Right lobe of liver (tissue), 6 donors: ENCODE results near the gene RREB1. TPM values are rescaled to one million over a fixed set of nuclear protein-coding genes. Genes with fewer than 3 reads are reported as not detected.

Experiments
- ATAC-seq, 4 donors: fragments of 200-7000 bp; cut with Tn5 transposase; one replicate each; pipeline ENCODE4 v1.9.1; 2020; ENCODE audit warnings: mild to moderate bottlenecking in 4 of 4, moderate library complexity in 4 of 4
- DNase-seq, 3 donors: peaks; one replicate each; pipeline ENCODE4 v3.0.0-alpha.2; 2020
- H3K27ac ChIP-seq, 3 donors: fragments of 200-600 bp; one replicate each; pipeline ENCODE4 v1.8.0; 2022
- H3K27me3 ChIP-seq, 2 donors: fragments of 200-600 bp; one replicate each; pipeline ENCODE4 v1.8.0; 2022
- H3K36me3 ChIP-seq, 4 donors: fragments of 200-600 bp; sonication (generic) in 1 of 4; one replicate each; pipeline versions ENCODE4 v1.5.1 to v1.8.0; 2017 to 2022; ENCODE audit warnings: control low read depth in 1 of 4
- H3K4me1 ChIP-seq, 4 donors: fragments of 200-600 bp; sonication (generic) in 1 of 4; one replicate each; pipeline versions ENCODE4 v1.5.1 to v1.8.0; 2017 to 2022; ENCODE audit warnings: control low read depth in 1 of 4
- H3K4me3 ChIP-seq, 3 donors: fragments of 200-600 bp; one replicate each; pipeline ENCODE4 v1.8.0; 2022
- H3K9me3 ChIP-seq, 4 donors: fragments of 200-600 bp; sonication (generic) in 1 of 4; one replicate each; pipeline versions ENCODE4 v1.5.1 to v1.8.0; 2017 to 2022; ENCODE audit warnings: control low read depth in 1 of 4
- POLR2A ChIP-seq: fragments of 450-650 bp; IDR thresholded peaks from one replicate; pipeline ENCODE4 v1.6.1; 2017; ENCODE audit warnings: antibody characterized with exemption, mild to moderate bottlenecking
- WGBS: methylation state at CpG from one replicate; pipeline ENCODE4 v1.1.6; 2018; ENCODE audit warnings: low coverage, low lambda C conversion rate; ENCODE audit not compliant: insufficient coverage; ENCODE audit errors: missing lambda C conversion rate; 5-methylcytosine and 5-hydroxymethylcytosine counted together
- intact Hi-C, 2 donors: fragments of 100-400 bp; cut with DNase I; formaldehyde crosslinking; loops; one replicate each; pipeline versions ENCODE4 v1.11.2 to v1.14.1; 2022
- total RNA-seq, 6 experiments: library from RNA; depleted of rRNA in 2 of 6; stranded (reverse); fragments of >200 nt in 2 of 6; fragmentation: NEBNext Ultra II Directional in 3 of 6; extraction: Animal tissue kit (Norgen Biotek cat#: 25700) in 3 of 6; gene quantifications; one replicate each; pipeline versions ENCODE4 v1.1.0 to v1.2.4, GENCODE V29; 2016 to 2023
- TF ChIP-seq, protein P1 (sequence below), 4 donors: fragments of 200-600 bp in 3 of 4; fragments of 450-650 bp in 1 of 4; IDR thresholded peaks; one replicate each; pipeline versions ENCODE4 v1.5.1 to v1.8.0; 2016 to 2022; ENCODE audit warnings: antibody characterized with exemption in 4 of 4, mild to moderate bottlenecking in 2 of 4
- donor health status: DM: no; HTN: yes; CAD: no.
- donor health status: DM: no; HTN: no; CAD: no.
- donor health status: DM: no; HTN: no; CAD: no.
- donor health status: DM: no; HTN: yes; CAD: no.
- donor health status: DM: no; HTN: yes; CAD: no.

The RREB1 gene
- total RNA-seq, 6 experiments from 2014 or later, result 28.7 to 46.3 (median 39.6) TPM

DNA sequence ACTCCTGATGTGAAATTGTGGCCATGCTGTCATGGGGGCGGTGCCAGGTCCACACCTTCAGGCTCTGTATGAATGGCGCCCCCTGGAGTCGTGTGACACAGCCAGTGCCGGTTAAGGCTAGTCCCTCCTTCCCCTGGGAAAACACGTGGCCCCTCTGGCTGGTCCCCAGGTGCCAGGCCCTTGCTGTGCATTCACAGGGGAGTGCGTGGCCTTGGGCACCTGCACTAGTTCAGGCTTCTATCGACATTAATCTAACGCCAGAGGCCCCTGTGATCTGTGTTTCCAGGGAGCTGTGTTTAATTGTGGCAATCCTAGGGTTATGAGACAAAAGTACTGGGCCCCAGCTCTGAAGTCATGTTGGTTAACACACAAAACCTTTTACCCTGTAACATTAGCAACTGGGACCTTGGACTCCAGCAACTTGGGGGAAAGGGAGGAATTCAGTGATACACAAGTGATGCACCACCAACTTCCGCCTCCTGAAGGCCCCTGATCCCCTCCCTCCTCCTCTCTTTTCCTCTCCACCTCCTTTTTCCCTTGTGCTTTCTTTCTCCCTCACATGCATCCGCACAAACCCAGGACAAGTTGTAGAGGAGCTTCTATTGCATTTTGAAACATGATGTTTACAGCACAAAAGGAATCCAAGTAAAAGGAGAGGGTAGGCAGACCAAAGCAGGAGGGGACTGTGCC lies 131.3 kb downstream of the RREB1 start:
- H3K4me3 ChIP-seq, result no peak overlapping the region
- H3K27ac ChIP-seq, result peak overlapping the region; percentile 40 to 90 (median 61)
- H3K9me3 ChIP-seq, result no peaks in the 10 kb centered on the region
- H3K36me3 ChIP-seq, result peaks cover 0 to 13% (median 4%) of the 10 kb centered on the region in 4 donors
- peak; percentile 94 to 97 (median 97) for DNase-seq
- intact Hi-C loops, result loop anchor here in 1 of 2 donors (10.0 kb wide), 1 partner anchor 74 kb away; no protein-coding TSS in a partner anchor
- peaks cover 0 to 94% (median 40%) of the 10 kb centered on the region in 4 donors for H3K4me1 ChIP-seq
- H3K27me3 ChIP-seq, result no peaks in the 10 kb centered on the region
- TF ChIP-seq, protein P1, sequence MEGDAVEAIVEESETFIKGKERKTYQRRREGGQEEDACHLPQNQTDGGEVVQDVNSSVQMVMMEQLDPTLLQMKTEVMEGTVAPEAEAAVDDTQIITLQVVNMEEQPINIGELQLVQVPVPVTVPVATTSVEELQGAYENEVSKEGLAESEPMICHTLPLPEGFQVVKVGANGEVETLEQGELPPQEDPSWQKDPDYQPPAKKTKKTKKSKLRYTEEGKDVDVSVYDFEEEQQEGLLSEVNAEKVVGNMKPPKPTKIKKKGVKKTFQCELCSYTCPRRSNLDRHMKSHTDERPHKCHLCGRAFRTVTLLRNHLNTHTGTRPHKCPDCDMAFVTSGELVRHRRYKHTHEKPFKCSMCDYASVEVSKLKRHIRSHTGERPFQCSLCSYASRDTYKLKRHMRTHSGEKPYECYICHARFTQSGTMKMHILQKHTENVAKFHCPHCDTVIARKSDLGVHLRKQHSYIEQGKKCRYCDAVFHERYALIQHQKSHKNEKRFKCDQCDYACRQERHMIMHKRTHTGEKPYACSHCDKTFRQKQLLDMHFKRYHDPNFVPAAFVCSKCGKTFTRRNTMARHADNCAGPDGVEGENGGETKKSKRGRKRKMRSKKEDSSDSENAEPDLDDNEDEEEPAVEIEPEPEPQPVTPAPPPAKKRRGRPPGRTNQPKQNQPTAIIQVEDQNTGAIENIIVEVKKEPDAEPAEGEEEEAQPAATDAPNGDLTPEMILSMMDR (IDR thresholded peaks at IDR 0.05), result peak; percentile 71 to 83 (median 76)
- TF ChIP-seq POLR2A, result no peak
- ATAC-seq, result peak; percentile 67 to 79 (median 74)
- 31% methylated on average over 3 of the region's 10 CpGs for WGBS

DNA sequence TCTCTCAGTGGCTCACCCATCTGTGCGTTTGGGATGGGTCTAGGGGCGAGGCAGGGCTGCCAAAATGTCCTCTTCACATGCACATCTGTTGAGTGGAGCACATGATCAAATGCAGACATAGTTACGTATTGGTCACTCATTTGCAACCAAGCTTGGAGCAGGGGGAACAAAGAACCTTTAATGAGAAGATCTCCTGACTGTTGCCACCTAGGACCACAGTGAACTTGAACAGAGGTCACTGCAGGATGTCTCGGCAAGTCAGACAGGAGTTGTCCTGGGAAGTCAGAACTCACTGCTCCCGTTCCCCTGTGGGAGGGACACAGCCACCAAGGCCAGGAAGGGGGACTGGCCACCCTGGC lies 131.8 kb downstream of the RREB1 start:
- Histone ChIP-seq H3K36me3 (peaks cover 0 to 12% (median 4%) of the 10 kb centered on the region in 4 donors), H3K27ac (peak overlapping the region; percentile 40 to 90 (median 61)), H3K27me3 (no peaks in the 10 kb centered on the region), H3K4me3 (no peak overlapping the region), H3K4me1 (peaks cover 0 to 92% (median 39%) of the 10 kb centered on the region in 4 donors), H3K9me3 (no peaks in the 10 kb centered on the region)
- intact Hi-C loops, result loop anchor here in 1 of 2 donors (10.0 kb wide), 1 partner anchor 75 kb away; no protein-coding TSS in a partner anchor
- ATAC-seq, result no peak
- peak in 1 of 3 donors; percentile 43 for DNase-seq
- no peak for TF ChIP-seq POLR2A
- TF ChIP-seq, protein P1 (IDR thresholded peaks at IDR 0.05), result no peak
- 60% methylated on average over 2 of the region's 5 CpGs for WGBS

DNA sequence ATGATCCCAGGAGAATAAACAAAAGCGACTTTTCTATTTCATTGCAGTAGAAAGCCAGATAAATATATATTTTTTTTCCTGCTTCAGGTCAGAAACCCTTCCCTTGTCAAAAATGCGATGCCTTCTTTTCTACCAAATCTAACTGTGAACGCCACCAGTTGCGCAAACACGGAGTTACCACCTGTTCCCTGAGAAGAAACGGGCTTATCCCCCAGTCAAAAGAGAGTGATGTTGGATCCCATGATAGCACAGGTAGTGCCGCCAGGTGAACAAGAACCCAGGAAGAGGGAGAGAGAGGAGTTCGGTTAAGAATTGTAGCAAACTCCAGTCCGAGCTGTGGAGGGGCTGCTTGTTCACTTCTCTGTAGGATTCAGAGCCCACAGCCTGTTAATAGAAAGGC lies 132.6 kb downstream of the RREB1 start:
- Histone ChIP-seq H3K27me3 (no peaks in the 10 kb centered on the region), H3K4me3 (no peak overlapping the region), H3K4me1 (peaks cover 0 to 84% (median 35%) of the 10 kb centered on the region in 4 donors), H3K27ac (peak overlapping the region in 2 of 3 donors; percentile 90 to 91), H3K9me3 (no peaks in the 10 kb centered on the region), H3K36me3 (peaks cover 0 to 16% (median under 1%) of the 10 kb centered on the region in 4 donors)
- TF ChIP-seq, protein P1 (IDR thresholded peaks at IDR 0.05), result no peak
- TF ChIP-seq POLR2A, result no peak
- ATAC-seq (no peak), DNase-seq (peak in 1 of 3 donors; percentile 20)
- intact Hi-C loops, result loop anchor here in 1 of 2 donors (10.0 kb wide), 1 partner anchor 506 kb away; no protein-coding TSS in a partner anchor
- WGBS, result 76% methylated on average over 9 of the region's 9 CpGs

DNA sequence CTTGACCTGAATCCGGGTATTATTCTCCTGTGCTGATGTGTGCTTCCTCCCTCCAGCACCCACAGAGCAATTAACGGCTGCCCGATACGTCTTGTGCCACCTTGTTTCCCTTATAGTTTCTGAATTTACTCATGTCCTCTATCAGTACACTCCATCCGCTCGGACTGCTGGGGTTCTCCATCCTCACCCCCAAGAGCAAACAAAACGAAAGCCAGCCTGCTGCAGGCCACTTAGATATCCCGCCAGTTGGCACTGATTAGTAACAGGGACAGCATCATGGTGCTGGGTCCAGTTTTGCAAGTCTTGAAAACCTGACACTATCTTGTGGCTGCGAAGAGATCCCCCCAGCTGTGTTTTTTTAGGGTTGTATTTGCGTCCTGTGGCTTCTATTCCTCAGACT lies 133.4 kb downstream of the RREB1 start:
- peaks cover 0 to 76% (median 31%) of the 10 kb centered on the region in 4 donors for H3K4me1 ChIP-seq
- intact Hi-C loops, result loop anchor here in 1 of 2 donors (10.0 kb wide), 1 partner anchor 506 kb away; no protein-coding TSS in a partner anchor
- H3K9me3 ChIP-seq, result no peaks in the 10 kb centered on the region
- DNase-seq (peak in 1 of 3 donors; percentile 76), ATAC-seq (peak; percentile 10 to 58 (median 38))
- peaks cover 0 to 16% (median 0%) of the 10 kb centered on the region in 4 donors for H3K36me3 ChIP-seq
- H3K4me3 ChIP-seq, result no peak overlapping the region
- H3K27me3 ChIP-seq, result no peaks in the 10 kb centered on the region
- 39% methylated on average over 10 of the region's 10 CpGs for WGBS
- no peak for TF ChIP-seq POLR2A
- TF ChIP-seq, protein P1 (IDR thresholded peaks at IDR 0.05), result no peak
- peak overlapping the region; percentile 84 to 91 (median 90) for H3K27ac ChIP-seq
